LHCN-M2 (cell line): ENCODE measurements around the gene NCOA7. TPM values are rescaled to one million over a fixed set of nuclear protein-coding genes. Genes with fewer than 3 reads are reported as not detected.
A peak's percentile ranks its signal among the peaks of the same experiment; 100 is the strongest.

ENCODE experiments used
- DNase-seq: peaks from one replicate; pipeline ENCODE4 v3.0.0-alpha.2; 2012; ENCODE audit warnings: low read depth
- total RNA-seq: library from RNA; depleted of rRNA; stranded (reverse); fragments of >200 nt; gene quantifications from 2 replicates; pipeline ENCODE4 v1.2.3, GENCODE V29; 2014; rRNA removed

NCOA7 gene
- total RNA-seq, 1 experiment from 2014 or later = 8.0 TPM

DNA sequence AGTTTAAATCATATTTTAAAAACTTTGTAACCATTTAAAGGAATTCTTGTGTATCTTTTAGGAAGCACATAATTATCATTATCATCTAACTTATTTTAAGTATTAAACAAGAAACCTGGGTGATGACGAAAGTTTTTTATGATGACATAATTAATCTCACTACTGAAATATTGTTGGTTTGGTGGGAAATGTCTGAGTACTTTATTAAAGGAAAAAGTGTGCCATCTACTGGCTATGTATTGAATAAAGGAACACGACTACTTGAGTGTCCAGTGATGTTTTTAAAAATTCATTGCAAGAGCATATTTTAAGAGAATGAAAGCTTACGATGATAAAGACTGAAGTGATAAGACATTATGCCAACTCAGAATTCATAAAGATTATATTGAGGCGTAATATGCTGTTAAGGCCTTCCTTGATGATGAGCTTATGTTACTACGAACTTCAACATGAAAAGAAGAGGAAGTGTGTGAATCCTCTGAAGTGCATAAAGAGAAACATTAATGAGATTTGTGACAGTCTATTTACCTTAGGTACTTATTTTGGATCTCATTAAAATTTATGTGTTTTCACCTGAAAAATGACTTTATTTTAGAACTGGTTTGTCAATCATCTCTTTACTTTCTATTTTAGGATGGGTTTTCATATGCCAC is 183.6 kb downstream of the NCOA7 start:
- DNase-seq = peak; percentile 63

DNA sequence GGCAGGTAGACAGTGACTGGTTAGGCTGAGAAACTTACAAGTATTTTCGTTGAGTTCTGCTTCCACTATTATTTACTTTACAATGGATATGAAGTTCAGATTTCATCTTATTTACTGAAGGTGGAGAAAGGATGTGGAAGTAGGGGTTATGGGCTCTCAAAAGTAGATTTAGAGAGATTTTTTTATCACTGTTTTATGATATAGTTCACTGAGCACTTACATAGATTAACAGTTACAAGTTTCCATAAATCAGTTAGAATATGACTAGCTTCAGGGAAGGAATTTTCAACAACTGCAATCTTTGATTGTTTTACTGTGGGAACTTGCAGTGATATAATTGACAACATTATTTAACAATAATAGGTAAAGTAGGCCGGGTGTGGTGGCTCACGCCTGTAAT is 188.3 kb downstream of the NCOA7 start:
- DNase-seq = no peak

Other genes starting within 250 kb of the NCOA7 start
- gene HEY2, start 41.3 kb upstream of the NCOA7 start, total RNA-seq = not detected in 2 replicates
- gene HINT3, start 165.8 kb downstream of the NCOA7 start, total RNA-seq = 9.7 and 10.9 TPM in 2 replicates
- gene TRMT11, start 195.6 kb downstream of the NCOA7 start, total RNA-seq = 18.8 and 20.7 TPM in 2 replicates